Mesenchymal stem cell (in vitro differentiated cells and primary cell): ENCODE data around the gene CDH23.

ENCODE experiments used
- DNase-seq: peaks from one replicate; pipeline ENCODE4 v3.0.0-alpha.2; 2013
- H2AFZ ChIP-seq: one replicate; pipeline ENCODE4 v1.6.1; 2013; ENCODE audit warnings: low read depth, mild to moderate bottlenecking, control low read depth, inconsistent platforms, low read length, moderate library complexity
- H2AK5ac ChIP-seq: 2 replicates; pipeline ENCODE4 v1.6.1; 2013; ENCODE audit warnings: low read length, moderate library complexity, mild to moderate bottlenecking, inconsistent platforms; ENCODE audit not compliant: severe bottlenecking
- H2BK120ac ChIP-seq: one replicate; pipeline ENCODE4 v1.6.1; 2013; ENCODE audit warnings: low read depth, mild to moderate bottlenecking, inconsistent platforms, low read length, moderate library complexity
- H2BK12ac ChIP-seq, 2 experiments: one replicate each; pipeline ENCODE4 v1.6.1; 2013; ENCODE audit warnings: inconsistent platforms in 2 of 2, low read length in 2 of 2, mild to moderate bottlenecking in 2 of 2, moderate library complexity in 2 of 2, control low read depth in 1 of 2
- H2BK15ac ChIP-seq: one replicate; pipeline ENCODE4 v1.6.1; 2013; ENCODE audit warnings: mild to moderate bottlenecking, low read depth, inconsistent platforms; ENCODE audit not compliant: poor library complexity, severe bottlenecking
- H2BK5ac ChIP-seq: 2 replicates; pipeline ENCODE4 v1.6.1; 2013; ENCODE audit warnings: low read depth, mild to moderate bottlenecking, low read length, control low read depth, inconsistent platforms; ENCODE audit not compliant: poor library complexity, severe bottlenecking
- H3K14ac ChIP-seq, 2 experiments: one replicate each; pipeline ENCODE4 v1.6.1; 2013; ENCODE audit warnings: inconsistent platforms in 2 of 2, low read length in 2 of 2, control low read depth in 1 of 2, mild to moderate bottlenecking in 1 of 2, moderate library complexity in 1 of 2
- H3K18ac ChIP-seq, 2 experiments: one replicate each; pipeline ENCODE4 v1.6.1; 2013; ENCODE audit warnings: inconsistent platforms in 2 of 2, low read length in 2 of 2, control low read depth in 1 of 2, low read depth in 1 of 2, mild to moderate bottlenecking in 1 of 2
- H3K23ac ChIP-seq, 2 experiments: one replicate each; pipeline ENCODE4 v1.6.1; 2013; ENCODE audit warnings: inconsistent platforms in 2 of 2, low read length in 2 of 2, mild to moderate bottlenecking in 2 of 2, moderate library complexity in 2 of 2, control low read depth in 1 of 2
- H3K27ac ChIP-seq: 2 replicates; pipeline ENCODE4 v1.5.1; 2013; ENCODE audit warnings: mild to moderate bottlenecking, moderate library complexity, low read length, control low read depth, inconsistent platforms; ENCODE audit not compliant: poor library complexity, severe bottlenecking
- H3K27me3 ChIP-seq, 2 experiments: 2 replicates each; pipeline versions ENCODE4 v1.6.1 to v1.7.0; 2013; ENCODE audit warnings: low read length in 2 of 2, mild to moderate bottlenecking in 2 of 2, moderate library complexity in 2 of 2, control low read depth in 1 of 2, inconsistent platforms in 1 of 2; ENCODE audit not compliant: control insufficient read depth in 1 of 2, insufficient read depth in 1 of 2
- H3K36me3 ChIP-seq, 2 experiments: 2 replicates each; pipeline versions ENCODE4 v1.6.1 to v1.7.0; 2013; ENCODE audit warnings: low read length in 2 of 2, control low read depth in 1 of 2, inconsistent platforms in 1 of 2, low read depth in 1 of 2, mild to moderate bottlenecking in 1 of 2; ENCODE audit not compliant: insufficient read depth in 2 of 2, control insufficient read depth in 1 of 2
- H3K4ac ChIP-seq, 2 experiments: one replicate each; pipeline ENCODE4 v1.6.1; 2013; ENCODE audit warnings: inconsistent platforms in 2 of 2, low read length in 2 of 2, mild to moderate bottlenecking in 2 of 2, moderate library complexity in 2 of 2, control low read depth in 1 of 2, low read depth in 1 of 2
- H3K4me1 ChIP-seq: 2 replicates; pipeline ENCODE4 v1.6.1; 2013; ENCODE audit warnings: low read depth, low read length, control low read depth; ENCODE audit not compliant: control insufficient read depth, insufficient read depth
- H3K4me2 ChIP-seq: 2 replicates; pipeline ENCODE4 v1.6.1; 2013; ENCODE audit warnings: low read length, mild to moderate bottlenecking, inconsistent platforms; ENCODE audit not compliant: poor library complexity, severe bottlenecking
- H3K4me3 ChIP-seq, 2 experiments: 2 replicates each; pipeline versions ENCODE4 v1.5.1 to v1.7.0; 2013; ENCODE audit warnings: low read length in 2 of 2, mild to moderate bottlenecking in 2 of 2, control low read depth in 1 of 2, low read depth in 1 of 2; ENCODE audit not compliant: insufficient read depth in 1 of 2
- H3K79me1 ChIP-seq: replicated peaks from 2 replicates; pipeline ENCODE4 v1.6.1; 2013; ENCODE audit warnings: mild to moderate bottlenecking, control low read depth, low read length, inconsistent platforms; ENCODE audit not compliant: poor library complexity, severe bottlenecking
- H3K9ac ChIP-seq: 2 replicates; pipeline ENCODE4 v1.7.0; 2013; ENCODE audit warnings: mild to moderate bottlenecking, low read length, moderate library complexity
- H3K9me3 ChIP-seq: 2 replicates; pipeline ENCODE4 v1.7.0; 2013; ENCODE audit warnings: mild to moderate bottlenecking, low read length; ENCODE audit not compliant: control insufficient read depth
- H4K8ac ChIP-seq: one replicate; pipeline ENCODE4 v1.6.1; 2013; ENCODE audit warnings: inconsistent platforms, mild to moderate bottlenecking, low read length, moderate library complexity
- H4K91ac ChIP-seq: one replicate; pipeline ENCODE4 v1.6.1; 2013; ENCODE audit warnings: mild to moderate bottlenecking, low read length, inconsistent platforms
- WGBS: methylation state at CpG from one replicate; pipeline ENCODE4 v1.1.7; 2013; ENCODE audit warnings: mixed read lengths; 5-methylcytosine and 5-hydroxymethylcytosine counted together

The CDH23 gene

GRCh38 chr10:71743089-71743838, 346.5 kb downstream of the CDH23 start:
- no peak overlapping the region for H4K91ac ChIP-seq
- no peak overlapping the region for H3K14ac ChIP-seq
- no peak overlapping the region for H2BK12ac ChIP-seq
- H2BK5ac ChIP-seq: no peak overlapping the region
- H2AFZ ChIP-seq: no peak overlapping the region
- H2AK5ac ChIP-seq: no peak overlapping the region
- H3K9me3 ChIP-seq: no peaks in the 10 kb centered on the region
- H2BK120ac ChIP-seq: no peak overlapping the region
- H3K9ac ChIP-seq: no peak overlapping the region
- no peak for DNase-seq
- no peak overlapping the region for H4K8ac ChIP-seq
- no peak overlapping the region for H3K4ac ChIP-seq
- 90% methylated on average over 1 of the region's 4 CpGs for WGBS
- H2BK15ac ChIP-seq: no peak overlapping the region
- H3K79me1 ChIP-seq: no peaks in the 10 kb centered on the region
- no peak overlapping the region for H3K4me2 ChIP-seq
- H3K27ac ChIP-seq: no peak overlapping the region
- no peaks in the 10 kb centered on the region for H3K4me1 ChIP-seq
- no peak overlapping the region for H3K18ac ChIP-seq
- H3K36me3 ChIP-seq: no peaks in the 10 kb centered on the region
- H3K27me3 ChIP-seq: peaks cover 0 to 40% of the 10 kb centered on the region in 2 experiments
- H3K4me3 ChIP-seq: no peak overlapping the region
- no peak overlapping the region for H3K23ac ChIP-seq

DNA sequence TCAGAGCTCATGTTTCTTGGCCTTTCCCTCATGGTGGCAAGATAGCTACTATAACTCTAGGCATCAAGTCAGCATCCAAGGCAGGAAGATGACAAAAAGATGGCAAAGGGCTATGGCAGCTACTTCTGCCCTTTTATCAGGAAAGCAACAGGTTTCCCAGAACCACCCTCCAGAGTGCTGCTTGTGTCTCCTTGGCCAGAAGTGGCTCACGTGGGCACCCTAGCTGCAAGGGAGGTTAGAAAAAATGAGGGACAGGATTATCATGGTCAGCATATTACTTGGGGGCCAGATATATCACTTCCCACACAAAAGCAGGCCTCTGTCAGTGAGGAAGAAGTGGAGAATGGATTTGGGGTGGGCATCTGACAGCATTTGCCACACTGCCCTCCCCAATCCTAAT, 347.1 kb downstream of the CDH23 start:
- Histone ChIP-seq H3K79me1 (no peaks in the 10 kb centered on the region), H3K4ac (no peak overlapping the region), H3K36me3 (no peaks in the 10 kb centered on the region), H4K91ac (no peak overlapping the region), H2BK12ac (no peak overlapping the region), H4K8ac (no peak overlapping the region), H2AK5ac (no peak overlapping the region), H2BK120ac (no peak overlapping the region), H3K27ac (no peak overlapping the region), H3K27me3 (peaks cover 0 to 40% of the 10 kb centered on the region in 2 experiments), H3K23ac (no peak overlapping the region), H2BK15ac (no peak overlapping the region), H2BK5ac (no peak overlapping the region), H3K4me1 (no peaks in the 10 kb centered on the region), H3K18ac (no peak overlapping the region), H3K9ac (no peak overlapping the region), H2AFZ (no peak overlapping the region), H3K9me3 (no peaks in the 10 kb centered on the region), H3K14ac (no peak overlapping the region), H3K4me2 (no peak overlapping the region), H3K4me3 (no peak overlapping the region)
- WGBS: 88% methylated on average over 1 of the region's 1 CpG
- no peak for DNase-seq

GRCh38 chr10:71744897-71745663, 348.4 kb downstream of the CDH23 start:
- WGBS: 92% methylated on average over 7 of the region's 8 CpGs
- no peak overlapping the region for H3K9ac ChIP-seq
- H3K9me3 ChIP-seq: no peaks in the 10 kb centered on the region
- H2BK120ac ChIP-seq: no peak overlapping the region
- no peak overlapping the region for H4K91ac ChIP-seq
- no peaks in the 10 kb centered on the region for H3K79me1 ChIP-seq
- H4K8ac ChIP-seq: no peak overlapping the region
- H3K27ac ChIP-seq: no peak overlapping the region
- H3K4me2 ChIP-seq: no peak overlapping the region
- H3K4me3 ChIP-seq: no peak overlapping the region
- DNase-seq: no peak
- H3K4ac ChIP-seq: no peak overlapping the region
- H3K27me3 ChIP-seq: peaks cover 0 to 49% of the 10 kb centered on the region in 2 experiments
- H2AK5ac ChIP-seq: no peak overlapping the region
- H2AFZ ChIP-seq: no peak overlapping the region
- H3K36me3 ChIP-seq: no peaks in the 10 kb centered on the region
- H3K18ac ChIP-seq: no peak overlapping the region
- no peak overlapping the region for H2BK15ac ChIP-seq
- H3K14ac ChIP-seq: no peak overlapping the region
- H2BK12ac ChIP-seq: no peak overlapping the region
- H3K4me1 ChIP-seq: no peaks in the 10 kb centered on the region
- no peak overlapping the region for H2BK5ac ChIP-seq
- no peak overlapping the region for H3K23ac ChIP-seq

DNA sequence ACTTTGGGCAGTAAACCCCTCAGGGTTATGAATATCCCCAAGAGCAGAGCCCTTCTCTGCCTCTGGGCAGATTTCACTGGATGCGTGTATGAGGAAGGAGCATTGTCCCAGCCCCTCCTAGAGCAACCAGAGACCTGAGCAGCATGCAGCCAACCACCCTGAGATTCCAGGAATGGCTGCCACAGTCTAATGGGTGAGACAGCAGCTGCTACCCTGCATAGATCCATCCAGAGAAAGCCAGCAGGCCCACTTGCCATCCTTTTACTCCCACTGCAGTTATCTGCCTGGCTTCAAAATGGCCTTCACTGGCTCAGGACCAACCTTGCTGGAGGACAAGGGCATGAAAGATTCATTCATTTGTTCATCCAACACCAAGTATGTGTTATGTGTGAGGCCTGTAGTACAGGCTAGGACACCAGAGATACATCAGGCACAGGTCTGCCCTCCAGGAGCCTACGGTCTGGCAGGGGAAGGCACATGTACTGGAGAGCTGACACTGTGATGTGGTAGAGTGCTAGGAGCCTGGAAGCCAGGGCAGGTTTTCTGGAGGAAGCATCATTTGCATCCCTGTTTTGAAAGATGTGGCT, 349.0 kb downstream of the CDH23 start:
- Histone ChIP-seq H3K18ac (no peak overlapping the region), H2BK5ac (no peak overlapping the region), H3K9me3 (no peaks in the 10 kb centered on the region), H3K36me3 (peaks cover 0 to 5% of the 10 kb centered on the region in 2 experiments), H3K4ac (no peak overlapping the region), H4K8ac (no peak overlapping the region), H4K91ac (no peak overlapping the region), H3K27ac (no peak overlapping the region), H3K27me3 (peaks cover 0 to 49% of the 10 kb centered on the region in 2 experiments), H3K9ac (no peak overlapping the region), H3K79me1 (no peaks in the 10 kb centered on the region), H3K4me1 (no peaks in the 10 kb centered on the region), H2AFZ (no peak overlapping the region), H2BK12ac (no peak overlapping the region), H3K23ac (no peak overlapping the region), H2AK5ac (no peak overlapping the region), H3K4me3 (no peak overlapping the region), H3K14ac (no peak overlapping the region), H3K4me2 (no peak overlapping the region), H2BK120ac (no peak overlapping the region), H2BK15ac (no peak overlapping the region)
- WGBS: 99% methylated on average over 2 of the region's 2 CpGs
- no peak for DNase-seq
